Mucosa of descending colon (tissue), 3 donors: ENCODE measurements around the gene ALX4. TPM values are rescaled to one million over a fixed set of nuclear protein-coding genes. Genes with fewer than 3 reads are reported as not detected.

Experiments used
- ATAC-seq: fragments of 200-7000 bp; cut with Tn5 transposase; one replicate; pipeline ENCODE4 v1.9.1; 2020; ENCODE audit warnings: mild to moderate bottlenecking, moderate library complexity
- DNase-seq, 3 donors: peaks; one replicate each; pipeline ENCODE4 v3.0.0-alpha.2; 2020
- H3K36me3 ChIP-seq: fragments of 200-600 bp; one replicate; pipeline ENCODE4 v1.8.0; 2021; ENCODE audit warnings: low read depth, mild to moderate bottlenecking
- H3K4me1 ChIP-seq: fragments of 200-600 bp; one replicate; pipeline ENCODE4 v1.8.0; 2021; ENCODE audit warnings: low read depth, mild to moderate bottlenecking
- H3K4me3 ChIP-seq: fragments of 200-600 bp; one replicate; pipeline ENCODE4 v1.8.0; 2021; ENCODE audit warnings: mild to moderate bottlenecking
- H3K9me3 ChIP-seq: fragments of 200-600 bp; one replicate; pipeline ENCODE4 v1.8.0; 2021; ENCODE audit warnings: mild to moderate bottlenecking
- CTCF ChIP-seq: fragments of 200-600 bp; IDR thresholded peaks from one replicate; pipeline ENCODE4 v1.8.0; 2022; ENCODE audit warnings: antibody characterized with exemption, mild to moderate bottlenecking
- intact Hi-C, 2 donors: fragments of 100-400 bp; cut with DNase I in 1 of 2; cut with micrococcal nuclease in 1 of 2; formaldehyde crosslinking; loops; one replicate each; pipeline versions ENCODE4 v1.11.0 to v1.11.1; 2022; cut with DNase I, micrococcal nuclease
- total RNA-seq, 3 donors: library from RNA; stranded (reverse); fragmentation: NEBNext Ultra II Directional in 2 of 3; extraction: Animal tissue kit (Norgen Biotek cat#: 25700) in 2 of 3; gene quantifications; one replicate each; pipeline versions ENCODE4 v1.2.1 to v1.2.4, GENCODE V29; 2021 to 2023
- donor health status: DM: no; HTN: no; CAD: no; lungs with moderate emphysema.
- donor health status: DM: no; HTN: no; CAD: no.
- donor health status: DM: no; HTN: yes; CAD: no.

The ALX4 gene
- total RNA-seq, 3 donors from 2014 or later = not detected

- intact Hi-C loops = loop anchor here in 1 of 2 donors (10.0 kb wide), 1 partner anchor 335 kb away; no protein-coding TSS in a partner anchor
- no peak for TF ChIP-seq CTCF
- DNase-seq = no peak
- H3K36me3 ChIP-seq = no peaks in the 10 kb centered on the region
- no peak for ATAC-seq
- H3K4me1 ChIP-seq = no peaks in the 10 kb centered on the region
- no peak overlapping the region for H3K4me3 ChIP-seq
- H3K9me3 ChIP-seq = no peaks in the 10 kb centered on the region
These were observed 29.7 kb downstream of the ALX4 start for GRCh38 chr11:44280257-44280656.

GRCh38 chr11:44279483-44279882 lies 30.5 kb downstream of the ALX4 start:
- DNase-seq (no peak), ATAC-seq (no peak)
- Histone ChIP-seq H3K9me3 (no peaks in the 10 kb centered on the region), H3K4me3 (no peak overlapping the region), H3K4me1 (no peaks in the 10 kb centered on the region), H3K36me3 (no peaks in the 10 kb centered on the region)
- no peak for TF ChIP-seq CTCF
- intact Hi-C loops = no loop called here

GRCh38 chr11:44277196-44278090 lies 32.5 kb downstream of the ALX4 start:
- no peak for TF ChIP-seq CTCF
- ATAC-seq (no peak), DNase-seq (no peak)
- Histone ChIP-seq H3K9me3 (no peaks in the 10 kb centered on the region), H3K4me1 (no peaks in the 10 kb centered on the region), H3K4me3 (no peak overlapping the region), H3K36me3 (no peaks in the 10 kb centered on the region)
- intact Hi-C loops = no loop called here

- TF ChIP-seq CTCF = no peak
- no peak for DNase-seq
- Histone ChIP-seq H3K4me3 (no peak overlapping the region), H3K9me3 (no peaks in the 10 kb centered on the region), H3K4me1 (no peaks in the 10 kb centered on the region), H3K36me3 (no peaks in the 10 kb centered on the region)
- no peak for ATAC-seq
- intact Hi-C loops = no loop called here
These were observed 33.9 kb downstream of the ALX4 start for GRCh38 chr11:44275961-44276550.

- Histone ChIP-seq H3K4me1 (no peaks in the 10 kb centered on the region), H3K9me3 (no peaks in the 10 kb centered on the region), H3K4me3 (no peak overlapping the region), H3K36me3 (no peaks in the 10 kb centered on the region)
- DNase-seq (no peak), ATAC-seq (no peak)
- intact Hi-C loops = no loop called here
- no peak for TF ChIP-seq CTCF
These were observed 34.7 kb downstream of the ALX4 start for GRCh38 chr11:44275241-44275640.
